Measurements from ENCODE around the gene PRCP.
A peak's percentile ranks its signal among the peaks of the same experiment; 100 is the strongest.

DNA sequence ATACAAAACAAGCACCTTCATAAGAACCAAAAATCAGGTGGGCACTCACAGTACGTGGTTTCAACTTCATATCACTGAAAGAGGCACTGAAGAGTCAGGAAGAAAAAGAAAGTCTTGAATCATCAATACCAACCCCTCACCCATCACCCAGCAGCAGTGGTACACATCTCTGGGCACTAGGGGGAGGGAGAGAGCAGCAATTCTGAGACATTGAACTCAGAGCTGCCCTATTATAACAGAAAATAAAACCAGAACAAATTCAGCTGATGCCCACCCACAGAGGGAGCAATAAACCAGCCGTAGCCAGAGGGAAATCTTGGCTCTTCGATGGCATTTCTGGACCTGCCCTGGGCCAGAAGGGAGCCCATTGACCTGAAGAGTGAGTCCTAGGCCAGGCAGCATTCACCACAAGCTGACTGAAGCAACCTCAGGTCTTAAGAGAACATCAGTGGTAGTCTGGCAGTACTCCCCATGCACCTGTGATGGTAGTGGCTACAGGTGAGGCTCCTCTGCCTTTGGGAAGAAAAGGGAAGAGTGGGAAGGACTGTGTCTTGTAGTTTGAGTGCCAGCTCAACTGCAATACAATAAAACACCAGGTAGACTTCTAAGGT lies 124.4 kb downstream of the PRCP start:
- TF ChIP-seq, protein P1, sequence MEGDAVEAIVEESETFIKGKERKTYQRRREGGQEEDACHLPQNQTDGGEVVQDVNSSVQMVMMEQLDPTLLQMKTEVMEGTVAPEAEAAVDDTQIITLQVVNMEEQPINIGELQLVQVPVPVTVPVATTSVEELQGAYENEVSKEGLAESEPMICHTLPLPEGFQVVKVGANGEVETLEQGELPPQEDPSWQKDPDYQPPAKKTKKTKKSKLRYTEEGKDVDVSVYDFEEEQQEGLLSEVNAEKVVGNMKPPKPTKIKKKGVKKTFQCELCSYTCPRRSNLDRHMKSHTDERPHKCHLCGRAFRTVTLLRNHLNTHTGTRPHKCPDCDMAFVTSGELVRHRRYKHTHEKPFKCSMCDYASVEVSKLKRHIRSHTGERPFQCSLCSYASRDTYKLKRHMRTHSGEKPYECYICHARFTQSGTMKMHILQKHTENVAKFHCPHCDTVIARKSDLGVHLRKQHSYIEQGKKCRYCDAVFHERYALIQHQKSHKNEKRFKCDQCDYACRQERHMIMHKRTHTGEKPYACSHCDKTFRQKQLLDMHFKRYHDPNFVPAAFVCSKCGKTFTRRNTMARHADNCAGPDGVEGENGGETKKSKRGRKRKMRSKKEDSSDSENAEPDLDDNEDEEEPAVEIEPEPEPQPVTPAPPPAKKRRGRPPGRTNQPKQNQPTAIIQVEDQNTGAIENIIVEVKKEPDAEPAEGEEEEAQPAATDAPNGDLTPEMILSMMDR (IDR thresholded peaks at IDR 0.05; ENCODE audit: low read depth, low read length, missing input control), result peak; percentile 23
- TF ChIP-seq RXRA (IDR thresholded peaks at IDR 0.05) (no peak), TAF1 (conservative IDR thresholded peaks at IDR 0.05) (no peak), HNF4G (IDR thresholded peaks at IDR 0.05) (no peak), YY1 (IDR thresholded peaks at IDR 0.05) (no peak)
- TF ChIP-seq, protein P2, sequence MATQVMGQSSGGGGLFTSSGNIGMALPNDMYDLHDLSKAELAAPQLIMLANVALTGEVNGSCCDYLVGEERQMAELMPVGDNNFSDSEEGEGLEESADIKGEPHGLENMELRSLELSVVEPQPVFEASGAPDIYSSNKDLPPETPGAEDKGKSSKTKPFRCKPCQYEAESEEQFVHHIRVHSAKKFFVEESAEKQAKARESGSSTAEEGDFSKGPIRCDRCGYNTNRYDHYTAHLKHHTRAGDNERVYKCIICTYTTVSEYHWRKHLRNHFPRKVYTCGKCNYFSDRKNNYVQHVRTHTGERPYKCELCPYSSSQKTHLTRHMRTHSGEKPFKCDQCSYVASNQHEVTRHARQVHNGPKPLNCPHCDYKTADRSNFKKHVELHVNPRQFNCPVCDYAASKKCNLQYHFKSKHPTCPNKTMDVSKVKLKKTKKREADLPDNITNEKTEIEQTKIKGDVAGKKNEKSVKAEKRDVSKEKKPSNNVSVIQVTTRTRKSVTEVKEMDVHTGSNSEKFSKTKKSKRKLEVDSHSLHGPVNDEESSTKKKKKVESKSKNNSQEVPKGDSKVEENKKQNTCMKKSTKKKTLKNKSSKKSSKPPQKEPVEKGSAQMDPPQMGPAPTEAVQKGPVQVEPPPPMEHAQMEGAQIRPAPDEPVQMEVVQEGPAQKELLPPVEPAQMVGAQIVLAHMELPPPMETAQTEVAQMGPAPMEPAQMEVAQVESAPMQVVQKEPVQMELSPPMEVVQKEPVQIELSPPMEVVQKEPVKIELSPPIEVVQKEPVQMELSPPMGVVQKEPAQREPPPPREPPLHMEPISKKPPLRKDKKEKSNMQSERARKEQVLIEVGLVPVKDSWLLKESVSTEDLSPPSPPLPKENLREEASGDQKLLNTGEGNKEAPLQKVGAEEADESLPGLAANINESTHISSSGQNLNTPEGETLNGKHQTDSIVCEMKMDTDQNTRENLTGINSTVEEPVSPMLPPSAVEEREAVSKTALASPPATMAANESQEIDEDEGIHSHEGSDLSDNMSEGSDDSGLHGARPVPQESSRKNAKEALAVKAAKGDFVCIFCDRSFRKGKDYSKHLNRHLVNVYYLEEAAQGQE (IDR thresholded peaks at IDR 0.05), result no peak
- TF ChIP-seq, protein P3, sequence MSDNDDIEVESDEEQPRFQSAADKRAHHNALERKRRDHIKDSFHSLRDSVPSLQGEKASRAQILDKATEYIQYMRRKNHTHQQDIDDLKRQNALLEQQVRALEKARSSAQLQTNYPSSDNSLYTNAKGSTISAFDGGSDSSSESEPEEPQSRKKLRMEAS (IDR thresholded peaks at IDR 0.05), result no peak
- TF ChIP-seq, protein P4, sequence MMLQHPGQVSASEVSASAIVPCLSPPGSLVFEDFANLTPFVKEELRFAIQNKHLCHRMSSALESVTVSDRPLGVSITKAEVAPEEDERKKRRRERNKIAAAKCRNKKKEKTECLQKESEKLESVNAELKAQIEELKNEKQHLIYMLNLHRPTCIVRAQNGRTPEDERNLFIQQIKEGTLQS (IDR thresholded peaks at IDR 0.05), result no peak
